HG03135 (cell line): ENCODE measurements around the gene KCTD12.

Source experiments
- ATAC-seq: cut with Tn5 transposase; IDR thresholded peaks from one replicate; pipeline ENCODE4 v1.9.1; 2021; ENCODE audit warnings: mild to moderate bottlenecking, moderate library complexity; ENCODE audit not compliant: unreplicated experiment

Gene KCTD12

DNA sequence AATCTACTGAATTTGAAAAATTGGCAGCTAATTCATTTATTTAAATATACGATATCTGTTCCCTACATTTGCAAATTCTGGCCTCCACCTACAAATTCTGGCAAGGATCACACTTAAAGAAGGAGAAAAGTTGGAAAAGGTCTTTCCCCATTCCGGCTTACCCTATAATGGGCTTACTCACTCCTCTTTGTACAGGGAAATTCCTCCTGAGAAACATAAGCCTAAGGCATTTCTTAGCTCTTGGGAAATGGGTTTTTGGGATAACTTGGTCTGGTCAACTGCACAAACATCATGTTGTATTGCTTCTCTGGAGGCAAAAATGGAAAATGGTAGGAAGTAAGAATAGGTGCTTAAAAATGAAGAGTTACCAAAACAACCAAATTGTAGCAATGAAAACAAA lies 25.5 kb downstream of the KCTD12 start:
- ATAC-seq: no peak

DNA sequence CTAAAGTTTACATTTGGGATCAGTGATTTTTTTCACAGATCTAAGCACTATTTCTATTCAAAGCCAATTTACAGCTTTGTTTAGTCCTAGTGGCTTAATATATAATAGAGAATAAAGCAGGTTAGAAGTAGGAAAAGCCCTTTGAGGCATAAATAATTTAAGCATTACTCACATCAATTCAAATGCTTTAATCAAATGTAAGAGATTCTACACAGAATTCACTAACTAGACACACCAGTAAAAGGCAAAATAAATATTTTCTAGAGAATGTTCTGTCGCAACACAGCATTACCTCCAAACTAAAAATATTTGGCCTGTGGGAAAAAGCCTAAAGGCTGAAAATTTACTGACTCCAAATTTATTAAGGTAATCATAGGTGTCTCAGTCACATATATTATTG lies 31.3 kb downstream of the KCTD12 start:
- no peak for ATAC-seq

GRCh38 chr13:76853921-76854608 lies 32.1 kb downstream of the KCTD12 start:
- no peak for ATAC-seq

- ATAC-seq: no peak
Measured at GRCh38 chr13:76853481-76853880, 32.7 kb downstream of the KCTD12 start.

GRCh38 chr13:76852986-76853385 lies 33.2 kb downstream of the KCTD12 start:
- ATAC-seq: no peak

GRCh38 chr13:76851961-76852360 lies 34.2 kb downstream of the KCTD12 start:
- ATAC-seq: no peak

- ATAC-seq: no peak
Measured at GRCh38 chr13:76849493-76849892, 36.7 kb downstream of the KCTD12 start.

DNA sequence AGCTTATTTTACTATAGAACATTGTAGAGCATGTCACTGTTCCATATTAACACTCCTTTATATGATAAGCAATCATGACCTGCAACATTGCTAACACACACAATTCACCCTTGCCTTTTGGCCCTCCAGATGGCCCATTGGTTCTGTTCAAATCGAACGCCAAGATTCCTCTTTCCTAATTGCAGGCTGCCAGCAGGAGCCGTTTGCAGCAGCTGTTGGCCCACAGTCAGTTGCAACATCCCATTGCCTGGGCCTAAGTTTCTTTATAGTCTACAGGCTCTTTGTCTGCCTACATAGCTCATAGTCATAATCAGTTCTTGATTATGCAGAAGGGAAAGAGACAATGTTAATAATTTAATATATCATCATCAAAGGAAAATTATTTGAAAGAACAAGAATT lies 37.6 kb downstream of the KCTD12 start:
- ATAC-seq: no peak

DNA sequence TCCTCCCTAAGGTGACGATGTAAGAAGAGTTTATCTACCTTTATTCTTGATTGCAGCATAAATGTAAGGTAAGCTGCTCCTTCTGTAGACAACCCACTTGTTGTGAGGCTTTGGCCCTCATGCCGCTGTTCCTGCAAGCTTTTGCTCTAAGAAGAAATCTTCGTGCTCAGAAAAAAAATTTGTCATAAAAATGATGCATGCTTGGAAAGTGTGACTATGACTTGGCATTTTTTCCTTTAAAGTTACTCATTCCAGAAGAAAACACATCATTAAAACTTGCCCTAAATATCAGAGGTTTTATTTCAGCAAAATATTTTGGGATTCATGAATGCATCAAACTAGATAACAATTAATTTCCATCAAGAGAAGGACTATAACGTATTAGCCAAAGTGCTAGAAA lies 39.8 kb downstream of the KCTD12 start:
- no peak for ATAC-seq

DNA sequence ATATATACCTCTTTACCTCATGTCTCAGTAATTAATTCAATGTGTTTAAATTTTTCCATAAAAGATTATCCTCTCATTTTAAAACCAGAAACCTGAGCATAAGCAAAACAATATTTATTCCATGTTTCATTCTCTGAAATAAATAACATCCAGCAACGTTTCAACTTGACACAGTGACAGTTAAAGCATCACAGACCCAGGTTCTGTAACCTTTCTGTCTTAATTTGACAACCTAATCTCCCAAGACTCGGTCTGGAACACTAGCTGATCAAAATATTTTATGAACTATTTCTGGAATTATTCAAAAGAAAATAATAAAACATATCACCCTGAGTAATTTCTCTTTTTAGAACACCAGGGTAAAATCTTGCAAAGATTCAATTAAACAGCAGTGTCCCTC lies 40.3 kb downstream of the KCTD12 start:
- no peak for ATAC-seq

- ATAC-seq: no peak
Measured at GRCh38 chr13:76845367-76845766, 40.8 kb downstream of the KCTD12 start.

GRCh38 chr13:76837801-76838200 lies 48.4 kb downstream of the KCTD12 start:
- ATAC-seq: no peak

- no peak for ATAC-seq
Measured at GRCh38 chr13:76836311-76836710, 49.9 kb downstream of the KCTD12 start.

GRCh38 chr13:76833441-76833954 lies 52.7 kb downstream of the KCTD12 start:
- no peak for ATAC-seq

DNA sequence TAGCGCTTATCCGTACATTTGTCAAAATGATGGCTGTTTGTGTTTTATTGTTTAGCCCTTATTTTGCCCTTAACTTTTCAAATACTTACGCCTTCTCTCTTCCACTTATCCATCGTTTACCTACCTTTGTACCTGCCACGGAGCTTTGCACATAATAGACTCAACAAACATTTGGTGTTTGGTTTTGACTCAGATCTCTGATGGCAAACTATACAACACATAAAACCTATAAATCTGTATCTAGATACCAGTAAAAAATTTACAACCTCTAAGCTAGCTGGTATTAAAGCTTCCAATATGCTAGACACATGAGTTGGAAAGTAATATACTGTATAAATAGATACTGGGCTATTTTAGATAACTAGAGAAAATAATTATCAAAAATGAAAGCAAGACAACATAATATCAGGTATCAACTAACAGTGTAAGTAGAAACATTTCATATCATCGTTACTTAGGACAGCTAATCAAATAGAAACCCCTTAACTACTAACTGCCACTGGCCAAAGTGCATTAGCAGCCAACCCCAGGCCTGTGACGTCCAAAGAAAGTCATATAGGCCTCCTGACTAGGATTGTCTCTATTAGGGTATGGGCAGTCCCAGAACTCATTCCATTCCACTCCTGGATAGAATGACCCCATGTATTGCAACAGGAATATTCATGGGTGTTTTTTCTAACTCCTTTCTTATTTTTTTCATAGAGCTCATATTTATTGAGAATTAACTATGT lies 53.8 kb downstream of the KCTD12 start:
- ATAC-seq: no peak

- no peak for ATAC-seq
Measured at GRCh38 chr13:76830805-76831204, 55.4 kb downstream of the KCTD12 start.
